Stimulated activated naive CD8-positive, alpha-beta T cell treated with anti-CD3 and anti-CD28 coated beads, Interleukin-15, amount 100 ng/mL, for 72 hours (primary cell): ENCODE measurements around the gene IGFBP4.

Source experiments
- ATAC-seq: fragments of 150-1000 bp; cut with Tn5 transposase; 2 replicates; pipeline ENCODE4 v1.10.0; 2021; ENCODE audit warnings: mild to moderate bottlenecking, moderate library complexity
- DNase-seq, 2 donors: peaks; one replicate each; pipeline ENCODE4 v3.0.0; 2021 to 2022
- H3K27ac Mint-ChIP-seq, 2 donors: one replicate each; pipeline ENCODE4 v1.8.0; 2022; ENCODE audit warnings: mild to moderate bottlenecking in 2 of 2, mixed read lengths in 2 of 2, moderate library complexity in 2 of 2
- H3K27me3 Mint-ChIP-seq: one replicate; pipeline ENCODE4 v1.8.0; 2022; ENCODE audit warnings: mixed read lengths
- H3K4me1 Mint-ChIP-seq: one replicate; pipeline ENCODE4 v1.8.0; 2022; ENCODE audit warnings: mild to moderate bottlenecking, mixed read lengths
- H3K4me3 Mint-ChIP-seq, 2 donors: one replicate each; pipeline ENCODE4 v1.8.0; 2022; ENCODE audit warnings: mild to moderate bottlenecking in 2 of 2, mixed read lengths in 2 of 2, moderate library complexity in 1 of 2
- H3K9me3 Mint-ChIP-seq, 2 donors: one replicate each; pipeline ENCODE4 v1.8.0; 2022; ENCODE audit warnings: mixed read lengths in 2 of 2

Gene IGFBP4

GRCh38 chr17:40419559-40420331, 23.5 kb upstream of the IGFBP4 start:
- H3K27ac Mint-ChIP-seq: no peak overlapping the region
- no peaks in the 10 kb centered on the region for H3K27me3 Mint-ChIP-seq
- no peaks in the 10 kb centered on the region for H3K9me3 Mint-ChIP-seq
- H3K4me1 Mint-ChIP-seq: peaks cover 30% of the 10 kb centered on the region
- peak overlapping the region; percentile 35 to 37 for H3K4me3 Mint-ChIP-seq
- no peak for ATAC-seq
- no peak for DNase-seq

- no peak overlapping the region for H3K4me3 Mint-ChIP-seq
- H3K27me3 Mint-ChIP-seq: no peaks in the 10 kb centered on the region
- peaks cover 55% of the 10 kb centered on the region for H3K4me1 Mint-ChIP-seq
- no peaks in the 10 kb centered on the region for H3K9me3 Mint-ChIP-seq
- no peak for ATAC-seq
- no peak for DNase-seq
- H3K27ac Mint-ChIP-seq: no peak overlapping the region
These were observed 20.1 kb upstream of the IGFBP4 start for GRCh38 chr17:40422990-40423633.

GRCh38 chr17:40425741-40426140, 17.5 kb upstream of the IGFBP4 start:
- H3K27me3 Mint-ChIP-seq: peaks cover 1% of the 10 kb centered on the region
- peak overlapping the region in 1 of 2 donors; percentile 44 for H3K4me3 Mint-ChIP-seq
- ATAC-seq: no peak
- H3K9me3 Mint-ChIP-seq: no peaks in the 10 kb centered on the region
- H3K4me1 Mint-ChIP-seq: peaks cover 42% of the 10 kb centered on the region
- no peak for DNase-seq
- H3K27ac Mint-ChIP-seq: peak overlapping the region in 1 of 2 donors; percentile 22

GRCh38 chr17:40427002-40427491, 16.2 kb upstream of the IGFBP4 start:
- H3K4me3 Mint-ChIP-seq: peak overlapping the region in 1 of 2 donors; percentile 8
- peaks cover 11% of the 10 kb centered on the region for H3K27me3 Mint-ChIP-seq
- H3K27ac Mint-ChIP-seq: no peak overlapping the region
- ATAC-seq (peak; percentile 94), DNase-seq (peak in 1 of 2 donors; percentile 24)
- H3K4me1 Mint-ChIP-seq: peaks cover 53% of the 10 kb centered on the region
- no peaks in the 10 kb centered on the region for H3K9me3 Mint-ChIP-seq

- peaks cover 11% of the 10 kb centered on the region for H3K27me3 Mint-ChIP-seq
- peak overlapping the region; percentile 55 to 59 for H3K27ac Mint-ChIP-seq
- H3K9me3 Mint-ChIP-seq: no peaks in the 10 kb centered on the region
- ATAC-seq (no peak), DNase-seq (no peak)
- no peak overlapping the region for H3K4me3 Mint-ChIP-seq
- peaks cover 50% of the 10 kb centered on the region for H3K4me1 Mint-ChIP-seq
These were observed 12.7 kb upstream of the IGFBP4 start for GRCh38 chr17:40430272-40431230.

- Mint-ChIP-seq H3K9me3 (no peaks in the 10 kb centered on the region), H3K27ac (peak overlapping the region in 1 of 2 donors; percentile 55), H3K4me3 (no peak overlapping the region), H3K4me1 (peaks cover 44% of the 10 kb centered on the region), H3K27me3 (peaks cover 14% of the 10 kb centered on the region)
- no peak for DNase-seq
- no peak for ATAC-seq
These were observed 12.0 kb upstream of the IGFBP4 start for GRCh38 chr17:40431231-40431602.

GRCh38 chr17:40432864-40433528, 10.3 kb upstream of the IGFBP4 start:
- ATAC-seq (no peak), DNase-seq (no peak)
- H3K4me1 Mint-ChIP-seq: peaks cover 35% of the 10 kb centered on the region
- H3K9me3 Mint-ChIP-seq: no peaks in the 10 kb centered on the region
- H3K27ac Mint-ChIP-seq: peak overlapping the region in 1 of 2 donors; percentile 8
- no peak overlapping the region for H3K4me3 Mint-ChIP-seq
- peaks cover 19% of the 10 kb centered on the region for H3K27me3 Mint-ChIP-seq

- Mint-ChIP-seq H3K4me1 (peaks cover 34% of the 10 kb centered on the region), H3K27ac (no peak overlapping the region), H3K27me3 (peaks cover 19% of the 10 kb centered on the region), H3K9me3 (no peaks in the 10 kb centered on the region), H3K4me3 (no peak overlapping the region)
- DNase-seq (peak in 1 of 2 donors; percentile 27), ATAC-seq (peak; percentile 72)
These were observed 9.5 kb upstream of the IGFBP4 start for GRCh38 chr17:40433551-40434415.

GRCh38 chr17:40436636-40437035, 6.6 kb upstream of the IGFBP4 start:
- DNase-seq (no peak), ATAC-seq (no peak)
- Mint-ChIP-seq H3K4me1 (peaks cover 25% of the 10 kb centered on the region), H3K27me3 (peaks cover 16% of the 10 kb centered on the region), H3K9me3 (no peaks in the 10 kb centered on the region), H3K27ac (no peak overlapping the region), H3K4me3 (no peak overlapping the region)

- ATAC-seq (no peak), DNase-seq (no peak)
- Mint-ChIP-seq H3K27me3 (peaks cover 18% of the 10 kb centered on the region), H3K27ac (no peak overlapping the region), H3K4me1 (peaks cover 22% of the 10 kb centered on the region), H3K9me3 (no peaks in the 10 kb centered on the region), H3K4me3 (no peak overlapping the region)
These were observed 6.0 kb upstream of the IGFBP4 start for GRCh38 chr17:40437095-40437732.

- no peak for ATAC-seq
- H3K27ac Mint-ChIP-seq: no peak overlapping the region
- no peaks in the 10 kb centered on the region for H3K9me3 Mint-ChIP-seq
- H3K4me3 Mint-ChIP-seq: no peak overlapping the region
- H3K27me3 Mint-ChIP-seq: peaks cover 23% of the 10 kb centered on the region
- peaks cover 25% of the 10 kb centered on the region for H3K4me1 Mint-ChIP-seq
- DNase-seq: no peak
These were observed 3.1 kb upstream of the IGFBP4 start for GRCh38 chr17:40440166-40440565.

GRCh38 chr17:40442392-40443195, 656 bp upstream of the IGFBP4 start:
- Mint-ChIP-seq H3K27me3 (peaks cover 22% of the 10 kb centered on the region), H3K4me1 (peaks cover 27% of the 10 kb centered on the region), H3K27ac (no peak overlapping the region), H3K4me3 (peak overlapping the region; percentile 37 to 42), H3K9me3 (no peaks in the 10 kb centered on the region)
- no peak for ATAC-seq
- DNase-seq: no peak
